GM12878 (cell line): Measurements from ENCODE around the gene CCR5AS.

ENCODE experiments used
- CHD2 ChIP-seq: IDR thresholded peaks from 2 replicates; pipeline ENCODE4 v1.6.1; 2011; ENCODE audit warnings: low read depth, low read length, improper control_type of control experiment, borderline replicate concordance
- CTCF ChIP-seq, 3 experiments: IDR thresholded peaks in 2 of 3; conservative IDR thresholded peaks in 1 of 3; 2 replicates each; pipeline ENCODE4 v1.5.1; 2011; ENCODE audit warnings: low read depth in 3 of 3, low read length in 3 of 3, mild to moderate bottlenecking in 3 of 3, control low read depth in 2 of 3, moderate library complexity in 2 of 3, inconsistent platforms in 1 of 3, mixed read lengths in 1 of 3; ENCODE audit not compliant: control insufficient read depth in 2 of 3, insufficient read depth in 1 of 3; ENCODE audit errors: extremely low read depth in 1 of 3
- EP300 ChIP-seq, 2 experiments: fragments of 150-350 bp in 1 of 2; IDR thresholded peaks; 2 replicates each; pipeline ENCODE4 v1.6.1; 2011 to 2012; ENCODE audit warnings: low read depth in 2 of 2, low read length in 2 of 2, borderline replicate concordance in 1 of 2, improper control_type of control experiment in 1 of 2, inconsistent platforms in 1 of 2; ENCODE audit not compliant: control insufficient read depth in 1 of 2
- GABPA ChIP-seq: IDR thresholded peaks from 2 replicates; pipeline ENCODE4 v1.6.1; 2014; ENCODE audit warnings: antibody characterized with exemption, low read depth, mild to moderate bottlenecking, inconsistent platforms
- NFYB ChIP-seq: IDR thresholded peaks from 2 replicates; pipeline ENCODE4 v1.6.1; 2011; ENCODE audit warnings: low read depth, mild to moderate bottlenecking, low read length, improper control_type of control experiment, moderate library complexity; ENCODE audit not compliant: insufficient read depth
- NR2F1 ChIP-seq: fragments of 450-650 bp; conservative IDR thresholded peaks from 2 replicates; pipeline ENCODE4 v1.6.1; 2017; ENCODE audit warnings: mild to moderate bottlenecking
- RUNX3 ChIP-seq: IDR thresholded peaks from 2 replicates; pipeline ENCODE4 v1.6.1; 2012; ENCODE audit warnings: low read length, inconsistent platforms
- SIN3A ChIP-seq: IDR thresholded peaks from 2 replicates; pipeline ENCODE4 v1.6.1; 2012; ENCODE audit warnings: low read depth, low read length, improper control_type of control experiment
- ZBTB33 ChIP-seq: fragments of 450-650 bp; IDR thresholded peaks from 2 replicates; pipeline ENCODE4 v1.6.1; 2017; ENCODE audit warnings: mild to moderate bottlenecking

GRCh38 chr3:46356909-46357308, 50.0 kb downstream of the CCR5AS start:
- no peak for TF ChIP-seq NFYB
- TF ChIP-seq EP300 (IDR thresholded peaks at IDR 0.05; ENCODE audit: borderline replicate concordance in 1 of 2, control insufficient read depth in 1 of 2, low read depth in 2 of 2, low read length in 2 of 2): no peak
- no peak for TF ChIP-seq NR2F1
- no peak for TF ChIP-seq GABPA
- no peak for TF ChIP-seq CTCF (IDR thresholded peaks at IDR 0.05 in 2 of 3, conservative IDR thresholded peaks at IDR 0.05 in 1 of 3; ENCODE audit: control insufficient read depth in 2 of 3, extremely low read depth in 1 of 3, insufficient read depth in 1 of 3, low read depth in 3 of 3, low read length in 3 of 3)
- TF ChIP-seq RUNX3: no peak
- TF ChIP-seq CHD2: no peak
- no peak for TF ChIP-seq SIN3A
- no peak for TF ChIP-seq ZBTB33
